Osteoblast (primary cell): ENCODE data around the gene TMPRSS3. TPM values are rescaled to one million over a fixed set of nuclear protein-coding genes. Genes with fewer than 3 reads are reported as not detected.

ENCODE experiments used
- DNase-seq: peaks from one replicate; pipeline ENCODE4 v3.0.0; 2011; ENCODE audit warnings: low spot score, mixed read lengths; ENCODE audit not compliant: insufficient read length; ENCODE audit errors: missing footprints
- H2AFZ ChIP-seq: 2 replicates; pipeline ENCODE4 v1.6.0; 2011; ENCODE audit warnings: mild to moderate bottlenecking, low read length
- H3K27ac ChIP-seq: 2 replicates; pipeline ENCODE4 v1.5.1; 2011; ENCODE audit warnings: mild to moderate bottlenecking, low read depth, low read length, moderate library complexity
- H3K27me3 ChIP-seq: 2 replicates; pipeline ENCODE4 v1.6.0; 2012; ENCODE audit warnings: mild to moderate bottlenecking, control low read depth, inconsistent platforms, low read length, moderate library complexity; ENCODE audit not compliant: insufficient read depth
- H3K36me3 ChIP-seq: 2 replicates; pipeline ENCODE4 v1.5.1; 2011; ENCODE audit warnings: mild to moderate bottlenecking, low read length, control low read depth, moderate library complexity; ENCODE audit not compliant: insufficient read depth
- H3K4me1 ChIP-seq: 2 replicates; pipeline ENCODE4 v1.5.1; 2011; ENCODE audit warnings: mild to moderate bottlenecking, low read length, control low read depth, moderate library complexity; ENCODE audit not compliant: insufficient read depth
- H3K4me2 ChIP-seq: 2 replicates; pipeline ENCODE4 v1.6.0; 2011; ENCODE audit warnings: mild to moderate bottlenecking, low read length; ENCODE audit not compliant: insufficient read depth
- H3K4me3 ChIP-seq: fragments of 200-600 bp; sonication (generic); 3 replicates; pipeline ENCODE4 v1.5.1; 2012; ENCODE audit warnings: mild to moderate bottlenecking, low read length, inconsistent platforms; ENCODE audit not compliant: insufficient read depth
- H3K79me2 ChIP-seq: 2 replicates; pipeline ENCODE4 v1.6.0; 2012; ENCODE audit warnings: mild to moderate bottlenecking, low read length, control low read depth, inconsistent platforms; ENCODE audit not compliant: insufficient read depth
- H3K9me3 ChIP-seq: 2 replicates; pipeline ENCODE4 v1.5.1; 2011; ENCODE audit warnings: low read depth, low read length, control low read depth
- H4K20me1 ChIP-seq: 2 replicates; pipeline ENCODE4 v1.6.0; 2012; ENCODE audit warnings: mild to moderate bottlenecking, low read length, control low read depth; ENCODE audit not compliant: insufficient read depth
- CTCF ChIP-seq: IDR thresholded peaks from 2 replicates; pipeline ENCODE4 v1.5.1; 2011; ENCODE audit warnings: mild to moderate bottlenecking, low read depth, low read length, moderate library complexity; ENCODE audit errors: extremely low read depth
- total RNA-seq: library from RNA; depleted of rRNA; stranded (reverse); fragments of >200 nt; gene quantifications from 2 replicates; pipeline ENCODE4 v1.2.3, GENCODE V29; 2012

TMPRSS3 gene
- total RNA-seq, 1 donor = not detected

DNA sequence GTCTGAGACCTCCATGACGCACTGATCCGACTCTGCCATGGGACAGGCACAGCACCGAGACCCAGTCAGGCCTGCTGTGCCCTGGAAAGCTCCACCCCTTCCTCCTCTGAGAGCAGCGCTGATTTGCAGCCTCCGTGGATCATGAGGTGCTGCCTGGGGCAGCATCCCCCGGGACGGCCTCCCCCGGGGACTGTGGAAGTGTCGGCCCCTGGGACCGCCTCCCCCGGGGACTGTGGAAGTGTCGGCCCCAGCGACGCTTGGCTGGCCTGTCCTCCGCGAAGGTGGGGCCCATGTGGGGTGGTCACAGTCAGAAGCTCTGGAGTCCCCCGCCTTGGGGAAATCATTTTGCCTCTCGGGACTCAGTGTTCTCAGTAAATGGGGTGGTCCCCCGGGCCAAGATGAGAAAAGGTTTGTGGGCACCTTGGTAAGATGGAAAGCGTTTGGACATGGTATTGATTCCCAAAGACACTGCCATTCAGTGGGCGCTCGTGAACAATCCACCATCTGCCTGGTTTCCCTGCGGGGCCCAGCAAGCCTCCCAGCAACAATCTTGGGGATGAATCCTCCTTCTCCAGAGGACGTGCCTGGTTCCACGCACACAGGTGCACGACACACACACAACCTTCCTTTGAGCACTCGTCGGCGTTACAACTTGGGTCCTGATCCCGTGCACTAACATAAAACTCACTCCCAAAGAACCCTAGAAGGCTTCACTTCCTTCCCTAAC, 48.1 kb downstream of the TMPRSS3 start:
- no peak for DNase-seq
- no peak overlapping the region for H2AFZ ChIP-seq
- H3K9me3 ChIP-seq = no peaks in the 10 kb centered on the region
- H3K79me2 ChIP-seq = no peaks in the 10 kb centered on the region
- no peaks in the 10 kb centered on the region for H3K4me1 ChIP-seq
- no peaks in the 10 kb centered on the region for H4K20me1 ChIP-seq
- no peak for TF ChIP-seq CTCF
- H3K4me2 ChIP-seq = no peak overlapping the region
- H3K27me3 ChIP-seq = no peaks in the 10 kb centered on the region
- H3K36me3 ChIP-seq = no peaks in the 10 kb centered on the region
- H3K27ac ChIP-seq = no peak overlapping the region
- H3K4me3 ChIP-seq = no peak overlapping the region

GRCh38 chr21:42346866-42347600, 48.8 kb downstream of the TMPRSS3 start:
- Histone ChIP-seq H3K27me3 (no peaks in the 10 kb centered on the region), H3K36me3 (no peaks in the 10 kb centered on the region), H3K27ac (no peak overlapping the region), H3K79me2 (no peaks in the 10 kb centered on the region), H4K20me1 (no peaks in the 10 kb centered on the region), H3K4me1 (no peaks in the 10 kb centered on the region), H3K4me3 (no peak overlapping the region), H3K9me3 (no peaks in the 10 kb centered on the region), H3K4me2 (no peak overlapping the region), H2AFZ (no peak overlapping the region)
- DNase-seq = no peak
- no peak for TF ChIP-seq CTCF

GRCh38 chr21:42346441-42346840, 49.4 kb downstream of the TMPRSS3 start:
- no peak overlapping the region for H3K4me2 ChIP-seq
- no peak for TF ChIP-seq CTCF
- H3K4me1 ChIP-seq = no peaks in the 10 kb centered on the region
- no peaks in the 10 kb centered on the region for H3K27me3 ChIP-seq
- H3K27ac ChIP-seq = no peak overlapping the region
- H3K4me3 ChIP-seq = no peak overlapping the region
- H4K20me1 ChIP-seq = no peaks in the 10 kb centered on the region
- no peaks in the 10 kb centered on the region for H3K79me2 ChIP-seq
- no peak for DNase-seq
- no peak overlapping the region for H2AFZ ChIP-seq
- H3K36me3 ChIP-seq = no peaks in the 10 kb centered on the region
- H3K9me3 ChIP-seq = no peaks in the 10 kb centered on the region

DNA sequence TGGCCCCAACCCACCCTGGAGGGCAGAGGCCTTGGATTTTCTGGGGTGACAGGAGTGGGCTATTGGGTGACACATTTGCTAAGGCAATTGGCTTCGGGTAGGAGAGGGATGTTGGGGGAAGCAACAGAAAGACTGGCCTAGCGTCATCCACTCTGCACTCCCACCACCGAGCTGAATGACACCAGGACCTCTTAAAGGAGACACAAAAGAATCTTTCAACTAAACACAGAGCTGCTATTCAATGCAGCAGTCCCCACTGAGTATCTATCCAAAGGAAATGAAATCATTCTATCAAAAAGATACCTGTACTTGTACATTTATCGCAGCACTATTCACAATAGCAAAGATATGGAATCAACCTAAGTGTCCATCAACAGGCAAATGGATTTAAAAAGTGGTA, 51.2 kb downstream of the TMPRSS3 start:
- Histone ChIP-seq H3K4me3 (no peak overlapping the region), H3K27ac (no peak overlapping the region), H3K79me2 (no peaks in the 10 kb centered on the region), H3K4me2 (no peak overlapping the region), H3K36me3 (no peaks in the 10 kb centered on the region), H2AFZ (no peak overlapping the region), H3K9me3 (no peaks in the 10 kb centered on the region), H3K27me3 (no peaks in the 10 kb centered on the region), H3K4me1 (no peaks in the 10 kb centered on the region), H4K20me1 (no peaks in the 10 kb centered on the region)
- no peak for DNase-seq
- TF ChIP-seq CTCF = no peak
